AG04450 (cell line): ENCODE data around the gene CACHD1. TPM values are rescaled to one million over a fixed set of nuclear protein-coding genes. Genes with fewer than 3 reads are reported as not detected.

Experiments
- CTCF ChIA-PET: fragments of 300-600, 350-600 bp; formaldehyde crosslinking; extraction: SDS; loops from one replicate; lab custom pipeline; 2022; ENCODE audit warnings: antibody characterized with exemption, inconsistent platforms; lab: Charles Lee
- POLR2A ChIA-PET: fragments of 350-600 bp; formaldehyde crosslinking; extraction: SDS; loops from one replicate; lab custom pipeline; 2021; ENCODE audit warnings: antibody characterized with exemption, inconsistent platforms; lab: Yijun Ruan, JAX
- DNase-seq: peaks from one replicate; pipeline ENCODE4 v3.0.0-alpha.2; 2011; ENCODE audit warnings: low read depth, low spot score
- H3K27ac ChIP-seq: one replicate; pipeline ENCODE4 v1.5.1; 2012; ENCODE audit warnings: low read depth, low read length, control low read depth
- H3K27me3 ChIP-seq: one replicate; pipeline ENCODE4 v1.6.0; 2012; ENCODE audit warnings: low read length; ENCODE audit not compliant: control insufficient read depth, insufficient read depth
- H3K4me3 ChIP-seq: 2 replicates; pipeline ENCODE4 v1.5.1; 2011; ENCODE audit warnings: mild to moderate bottlenecking, low read depth, low read length, control low read depth
- H3K9me3 ChIP-seq: 2 replicates; pipeline ENCODE4 v1.5.1; 2012; ENCODE audit warnings: low read length; ENCODE audit not compliant: control insufficient read depth, insufficient read depth
- CTCF ChIP-seq: IDR thresholded peaks from 2 replicates; pipeline ENCODE4 v1.5.1; 2011; ENCODE audit warnings: low read depth, low read length, control low read depth, inconsistent platforms
- polyA plus RNA-seq: library from polyadenylated mRNA; depleted of rRNA; stranded (reverse); fragments of >200 nt; gene quantifications from 2 replicates; pipeline ENCODE4 v1.2.3, GENCODE V29; 2011

CACHD1 gene
- polyA plus RNA-seq, 1 experiment = 3.5 TPM

GRCh38 chr1:64712049-64712448 lies 242.1 kb downstream of the CACHD1 start:
- H3K27me3 ChIP-seq = peaks cover 2% of the 10 kb centered on the region
- no peak for TF ChIP-seq CTCF
- H3K4me3 ChIP-seq = no peak overlapping the region
- H3K9me3 ChIP-seq = no peaks in the 10 kb centered on the region
- DNase-seq = no peak
- CTCF ChIA-PET = interaction anchor here (0.8 kb wide), 1 partner anchor 327 kb away, joined by 3 read pairs; no protein-coding TSS in a partner anchor
- POLR2A ChIA-PET = no interaction called here
- H3K27ac ChIP-seq = no peak overlapping the region

- peaks cover 2% of the 10 kb centered on the region for H3K27me3 ChIP-seq
- no peak overlapping the region for H3K4me3 ChIP-seq
- CTCF ChIA-PET = interaction anchor here (0.6 kb wide), 1 partner anchor 689 kb away, joined by 3 read pairs; no protein-coding TSS in a partner anchor
- TF ChIP-seq CTCF = no peak
- DNase-seq = no peak
- no peaks in the 10 kb centered on the region for H3K9me3 ChIP-seq
- POLR2A ChIA-PET = no interaction called here
- no peak overlapping the region for H3K27ac ChIP-seq
These were observed 245.3 kb downstream of the CACHD1 start for GRCh38 chr1:64715186-64715585.

- DNase-seq = no peak
- TF ChIP-seq CTCF = no peak
- H3K4me3 ChIP-seq = no peak overlapping the region
- ChIA-PET CTCF (interaction anchor here (0.6 to 0.9 kb wide), 2 partner anchors 46 to 452 kb away, joined by 3 read pairs; no protein-coding TSS in a partner anchor), POLR2A (no interaction called here)
- no peak overlapping the region for H3K27ac ChIP-seq
- H3K9me3 ChIP-seq = no peaks in the 10 kb centered on the region
- H3K27me3 ChIP-seq = no peaks in the 10 kb centered on the region
These were observed 251.2 kb downstream of the CACHD1 start for GRCh38 chr1:64721135-64721534.

DNA sequence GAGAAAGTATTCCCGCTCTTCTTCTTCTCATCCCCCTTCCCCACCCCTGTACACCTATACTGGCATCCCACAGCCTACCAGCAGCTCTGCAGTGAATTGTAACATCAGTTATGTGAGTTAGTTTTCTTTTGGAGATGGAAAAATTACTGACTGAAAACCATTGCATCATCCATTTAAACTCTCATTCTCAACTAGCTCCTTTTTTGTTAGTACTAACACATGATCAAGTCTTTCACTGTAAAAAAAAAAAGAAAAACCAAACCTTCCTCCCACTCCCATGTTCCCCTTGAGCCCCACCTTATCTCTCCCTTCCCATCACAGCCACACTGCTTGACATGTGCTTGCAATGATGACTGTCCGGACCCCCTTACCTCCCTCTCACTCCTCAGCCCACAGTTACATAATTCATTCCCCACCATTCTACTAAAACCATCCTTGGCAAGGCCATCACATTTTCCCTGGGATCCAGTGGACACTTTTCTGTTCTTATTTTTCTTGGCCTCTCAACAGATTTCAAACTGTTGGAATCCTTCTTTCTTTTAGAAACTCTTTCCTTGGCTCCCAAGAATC lies 251.7 kb downstream of the CACHD1 start:
- H3K27me3 ChIP-seq = no peaks in the 10 kb centered on the region
- ChIA-PET CTCF (interaction anchor here (0.6 to 0.9 kb wide), 2 partner anchors 46 to 453 kb away, joined by 3 read pairs; no protein-coding TSS in a partner anchor), POLR2A (no interaction called here)
- no peak for TF ChIP-seq CTCF
- no peak overlapping the region for H3K4me3 ChIP-seq
- no peak for DNase-seq
- no peaks in the 10 kb centered on the region for H3K9me3 ChIP-seq
- no peak overlapping the region for H3K27ac ChIP-seq

GRCh38 chr1:64727861-64728260 lies 257.9 kb downstream of the CACHD1 start:
- no peak for TF ChIP-seq CTCF
- H3K27me3 ChIP-seq = peaks cover 12% of the 10 kb centered on the region
- ChIA-PET CTCF (interaction anchor here (2.0 kb wide), 1 partner anchor 97 kb away, joined by 4 read pairs; no protein-coding TSS in a partner anchor), POLR2A (no interaction called here)
- no peak overlapping the region for H3K4me3 ChIP-seq
- H3K9me3 ChIP-seq = no peaks in the 10 kb centered on the region
- H3K27ac ChIP-seq = no peak overlapping the region
- DNase-seq = no peak
